BLaER1 (cell line): ENCODE data around the gene PTPRN.
A peak's percentile ranks its signal among the peaks of the same experiment; 100 is the strongest.

Source experiments
- H3K27ac ChIP-seq: shearing (Covaris generic); formaldehyde crosslinking; 2 replicates; pipeline ENCODE4 v1.8.1; 2022
- H3K27me3 ChIP-seq: shearing (Covaris generic); formaldehyde crosslinking; 2 replicates; pipeline ENCODE4 v1.8.1; 2022
- H3K36me3 ChIP-seq: shearing (Covaris generic); formaldehyde crosslinking; 2 replicates; pipeline ENCODE4 v1.8.1; 2022
- H3K4me1 ChIP-seq: shearing (Covaris generic); formaldehyde crosslinking; 2 replicates; pipeline ENCODE4 v1.8.1; 2022
- H3K4me2 ChIP-seq: shearing (Covaris generic); formaldehyde crosslinking; 2 replicates; pipeline ENCODE4 v1.8.1; 2022
- H3K4me3 ChIP-seq: shearing (Covaris generic); formaldehyde crosslinking; 2 replicates; pipeline ENCODE4 v1.8.1; 2022
- H3K9ac ChIP-seq: shearing (Covaris generic); formaldehyde crosslinking; 2 replicates; pipeline ENCODE4 v1.8.1; 2022
- H3K9me3 ChIP-seq: shearing (Covaris generic); formaldehyde crosslinking; 2 replicates; pipeline ENCODE4 v1.8.1; 2022
- H4K20me1 ChIP-seq: shearing (Covaris generic); formaldehyde crosslinking; 2 replicates; pipeline ENCODE4 v1.8.1; 2022
- Cebpa-rat ChIP-seq: shearing (Covaris generic); IDR thresholded peaks from 2 replicates; pipeline ENCODE4 v1.8.1; 2022

The PTPRN gene

DNA sequence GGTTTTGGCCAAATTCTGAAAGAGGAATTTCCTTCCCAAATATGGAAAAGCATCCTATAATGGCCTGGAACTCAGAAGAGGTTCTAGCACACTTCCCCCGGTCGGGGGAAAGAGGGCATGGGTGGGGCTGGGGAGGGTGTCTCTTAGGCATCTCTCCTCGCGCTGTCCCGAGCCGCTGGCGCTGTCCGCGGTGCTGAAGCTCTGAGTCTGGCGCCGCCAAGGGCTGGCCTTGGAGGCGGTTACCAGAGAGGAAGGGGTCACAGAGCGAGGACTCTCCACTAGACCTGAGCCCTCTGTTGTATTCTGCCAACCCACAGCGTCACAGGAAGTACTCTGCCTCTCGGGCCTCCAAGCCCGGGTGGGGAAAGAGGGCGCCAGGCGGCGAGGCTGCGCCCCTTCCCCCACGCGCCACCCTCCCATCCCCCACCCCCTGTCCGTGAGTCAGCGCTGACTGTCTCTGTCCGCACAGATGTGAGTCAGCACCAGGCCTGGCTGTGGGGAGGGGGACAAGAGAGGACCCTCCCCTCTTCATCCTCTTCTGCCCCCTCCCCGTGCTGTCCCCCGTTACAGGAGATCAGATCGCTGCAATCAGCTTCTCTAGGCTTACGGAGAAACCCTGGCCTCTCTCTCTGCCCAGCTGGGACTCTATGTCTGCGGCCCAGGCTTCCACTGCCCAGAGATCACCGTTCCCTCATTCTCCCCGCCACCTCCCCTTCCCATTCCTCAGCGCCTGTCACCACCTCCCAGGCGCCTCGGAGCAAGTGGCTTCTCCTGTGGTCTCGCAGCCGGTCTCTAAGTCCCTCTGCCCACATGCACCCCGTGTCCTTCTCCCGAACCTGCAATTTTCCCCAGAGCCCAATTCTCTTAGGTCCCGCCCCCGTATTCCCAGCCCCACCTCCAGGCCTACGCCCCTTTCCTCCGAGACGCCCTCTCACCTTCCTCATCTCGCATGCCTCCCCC, 779 bp downstream of the PTPRN start:
- Histone ChIP-seq H3K27ac (no peak overlapping the region), H3K4me1 (no peaks in the 10 kb centered on the region), H3K4me2 (no peak overlapping the region), H3K27me3 (peaks cover 44% of the 10 kb centered on the region), H3K9ac (no peak overlapping the region), H3K36me3 (no peaks in the 10 kb centered on the region), H3K4me3 (no peak overlapping the region), H4K20me1 (peaks cover 18% of the 10 kb centered on the region; the same call in 1 of the 2 replicates), H3K9me3 (0 out of 2 replicates have a peak, but pooled peaks cover 5% of the 10 kb centered on the region)
- TF ChIP-seq Cebpa-rat: no peak

DNA sequence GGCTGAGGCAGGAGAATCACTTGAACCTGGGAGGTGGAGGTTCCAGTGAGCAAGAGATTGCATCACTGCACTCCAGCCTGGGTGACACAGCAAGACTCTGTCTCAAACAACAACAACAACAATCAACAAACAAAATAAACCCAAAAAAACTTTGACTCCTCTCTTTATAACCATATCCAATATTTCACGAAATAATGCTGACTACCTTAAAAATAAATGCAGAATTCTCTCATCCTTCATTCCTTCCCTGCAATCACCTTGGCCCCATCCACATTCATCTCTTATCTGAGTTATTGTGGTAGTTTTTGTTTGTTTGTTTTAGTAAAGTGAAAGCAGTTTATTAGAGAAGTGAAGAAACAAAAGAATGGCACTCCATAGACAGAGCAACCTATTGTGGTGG, 3.2 kb downstream of the PTPRN start:
- H3K27me3 ChIP-seq: peaks cover 68% of the 10 kb centered on the region
- H4K20me1 ChIP-seq: peaks cover 18% of the 10 kb centered on the region; the same call in 1 of the 2 replicates
- no peaks in the 10 kb centered on the region for H3K4me1 ChIP-seq
- no peaks in the 10 kb centered on the region for H3K36me3 ChIP-seq
- H3K27ac ChIP-seq: no peak overlapping the region
- H3K9ac ChIP-seq: no peak overlapping the region
- no peak for TF ChIP-seq Cebpa-rat
- H3K4me3 ChIP-seq: no peak overlapping the region
- no peak overlapping the region for H3K4me2 ChIP-seq
- 0 out of 2 replicates have a peak, but pooled peaks cover 5% of the 10 kb centered on the region for H3K9me3 ChIP-seq

DNA sequence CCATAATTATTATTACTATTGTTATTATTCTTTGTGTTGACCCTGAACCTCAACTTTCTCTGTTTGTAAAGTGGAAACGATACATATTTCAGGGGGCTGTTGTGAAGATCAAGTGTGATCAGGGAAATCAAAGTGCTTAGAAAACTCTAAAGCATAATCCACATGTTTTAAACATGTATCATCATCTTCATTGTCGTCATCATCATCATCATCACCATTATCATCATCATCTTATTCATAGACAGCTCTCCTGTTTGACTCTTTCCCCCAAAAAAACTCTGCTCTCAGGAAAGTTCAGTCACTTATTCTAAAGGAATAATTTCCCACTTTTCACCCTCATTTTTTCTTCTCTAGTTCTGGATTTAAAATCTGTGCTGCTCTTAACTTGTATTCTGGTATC, 5.0 kb downstream of the PTPRN start:
- H3K27me3 ChIP-seq: peaks cover 73% of the 10 kb centered on the region
- H3K4me3 ChIP-seq: no peak overlapping the region
- peaks cover under 1% of the 10 kb centered on the region; the same call in 1 of the 2 replicates for H3K4me1 ChIP-seq

DNA sequence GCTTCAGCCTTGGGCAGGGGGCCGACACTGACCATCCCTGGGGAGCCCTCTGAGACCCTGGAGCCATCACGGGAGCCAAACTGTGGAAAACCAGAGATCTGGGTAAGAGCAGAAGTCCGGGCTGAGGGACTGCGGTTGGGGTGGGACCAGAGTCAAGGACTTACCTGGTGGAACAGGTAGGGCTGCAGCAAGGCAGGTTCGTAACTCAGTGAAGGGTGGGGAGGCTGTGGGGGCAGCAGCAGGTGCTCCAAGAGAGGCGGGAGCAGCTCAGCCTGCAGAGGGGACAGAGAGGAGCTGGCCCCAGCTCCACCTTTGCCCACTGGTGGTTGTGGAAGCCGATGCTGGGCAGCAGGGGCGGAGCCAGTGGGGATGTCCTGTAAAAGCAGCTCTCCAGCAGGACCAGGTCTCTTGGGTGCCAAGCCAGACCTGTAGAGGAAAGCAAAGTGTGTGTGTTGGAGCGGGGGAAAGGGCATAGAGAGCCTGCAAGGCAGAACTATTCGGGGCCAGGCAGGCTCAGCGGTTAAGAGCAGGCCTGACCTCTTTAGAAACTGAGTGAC, 6.7 kb downstream of the PTPRN start:
- Histone ChIP-seq H4K20me1 (peaks cover 6% of the 10 kb centered on the region; the same call in 1 of the 2 replicates), H3K4me3 (no peak overlapping the region), H3K27me3 (peaks cover 66% of the 10 kb centered on the region), H3K9me3 (no peaks in the 10 kb centered on the region), H3K27ac (no peak overlapping the region), H3K9ac (no peak overlapping the region), H3K4me1 (peaks cover 5% of the 10 kb centered on the region; the same call in 1 of the 2 replicates), H3K36me3 (no peaks in the 10 kb centered on the region), H3K4me2 (no peak overlapping the region)
- TF ChIP-seq Cebpa-rat: no peak

More for the DNA sequence above, 5.0 kb downstream of the PTPRN start:
- Histone ChIP-seq H3K9me3 (0 out of 2 replicates have a peak, but pooled peaks cover 2% of the 10 kb centered on the region), H3K4me2 (no peak overlapping the region), H3K27ac (no peak overlapping the region), H4K20me1 (peaks cover 12% of the 10 kb centered on the region; the same call in 1 of the 2 replicates), H3K36me3 (no peaks in the 10 kb centered on the region), H3K9ac (no peak overlapping the region)
- TF ChIP-seq Cebpa-rat: no peak

DNA sequence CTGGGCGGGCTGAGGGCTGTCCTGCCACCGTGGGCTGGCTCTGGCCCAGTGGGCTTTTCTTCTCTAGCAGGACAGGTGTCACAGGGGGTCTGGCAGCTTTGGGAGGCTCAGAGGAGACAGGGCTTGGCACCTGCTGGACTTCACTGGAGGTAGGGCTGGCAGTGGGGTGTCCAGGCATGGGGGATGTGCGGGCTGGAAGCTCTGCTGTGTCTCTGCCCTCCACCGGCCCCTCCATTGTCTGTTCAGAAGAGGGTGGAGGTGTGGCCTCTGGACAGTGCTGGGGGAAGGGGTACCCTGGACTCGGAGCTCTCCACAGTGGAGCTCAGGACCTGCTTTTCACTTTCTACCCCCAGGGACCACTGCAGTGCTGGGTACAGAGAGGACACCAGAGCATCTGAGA, 9.2 kb downstream of the PTPRN start:
- Histone ChIP-seq H3K9ac (no peak overlapping the region), H3K27ac (no peak overlapping the region), H3K4me2 (no peak overlapping the region), H3K27me3 (peaks cover 60% of the 10 kb centered on the region), H3K9me3 (no peaks in the 10 kb centered on the region), H3K36me3 (no peaks in the 10 kb centered on the region), H3K4me1 (peaks cover 8% of the 10 kb centered on the region), H4K20me1 (no peaks in the 10 kb centered on the region; the same call in 1 of the 2 replicates), H3K4me3 (no peak overlapping the region)
- TF ChIP-seq Cebpa-rat: no peak

DNA sequence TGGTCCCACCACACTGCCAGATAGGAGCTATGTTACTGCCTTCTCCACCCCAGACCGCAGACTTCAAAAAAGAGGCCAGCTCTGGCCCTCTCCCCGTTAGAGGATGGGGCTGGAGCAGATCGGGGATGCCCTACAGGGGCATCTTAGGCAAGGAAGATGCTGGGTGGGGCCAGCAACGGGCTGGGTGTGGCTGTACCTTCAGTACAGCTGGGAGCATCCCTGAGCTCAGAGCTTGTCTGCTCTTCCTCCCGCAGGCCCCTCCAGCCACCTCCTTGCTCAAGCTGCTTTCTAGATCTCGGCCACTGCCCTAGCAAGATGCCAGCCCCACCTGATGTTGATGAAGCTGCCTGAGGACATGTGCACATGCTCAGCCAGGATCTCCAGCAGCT, 9.8 kb downstream of the PTPRN start:
- TF ChIP-seq Cebpa-rat: no peak
- H3K27me3 ChIP-seq: peaks cover 56% of the 10 kb centered on the region
- no peak overlapping the region for H3K4me3 ChIP-seq
- H3K27ac ChIP-seq: no peak overlapping the region
- H3K4me1 ChIP-seq: peaks cover 11% of the 10 kb centered on the region
- H3K9ac ChIP-seq: peak overlapping the region; percentile 6; the same call in 1 of the 2 replicates
- no peaks in the 10 kb centered on the region for H3K36me3 ChIP-seq
- H3K9me3 ChIP-seq: no peaks in the 10 kb centered on the region
- peak overlapping the region; percentile 56 for H3K4me2 ChIP-seq
- H4K20me1 ChIP-seq: no peaks in the 10 kb centered on the region; the same call in 1 of the 2 replicates

DNA sequence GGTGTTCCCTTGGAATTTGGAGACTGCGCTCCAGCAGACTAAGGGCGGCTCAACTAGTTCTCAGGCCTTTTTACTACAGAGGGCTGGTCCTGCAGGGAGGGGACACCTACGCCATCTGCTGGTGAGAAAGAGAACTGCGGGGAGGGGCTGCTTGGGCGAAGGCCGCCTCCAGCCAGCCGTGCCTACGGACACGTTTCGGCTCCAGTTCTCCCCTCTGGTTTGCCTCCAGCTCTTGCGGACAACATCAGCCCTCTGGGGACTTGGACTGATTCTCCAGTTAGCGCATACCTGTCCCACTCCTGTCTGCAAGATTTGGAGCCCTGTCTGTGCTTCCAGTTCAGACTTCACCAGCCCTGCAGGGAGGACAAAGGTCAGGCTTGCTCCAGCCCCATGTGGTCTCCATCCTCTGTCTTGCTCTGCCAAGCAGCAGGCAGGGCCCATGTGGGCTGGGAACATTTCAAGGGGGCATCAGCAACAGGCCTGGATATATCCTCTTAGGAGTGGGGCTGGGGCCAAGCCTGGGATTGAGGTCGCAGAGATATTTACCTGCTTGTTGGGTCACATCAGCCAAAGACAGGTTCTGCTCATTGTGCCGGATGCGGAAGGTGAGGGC, 10.3 kb downstream of the PTPRN start:
- H3K4me3 ChIP-seq: no peak overlapping the region
- H3K9me3 ChIP-seq: no peaks in the 10 kb centered on the region
- H3K36me3 ChIP-seq: no peaks in the 10 kb centered on the region
- peak overlapping the region; percentile 6; the same call in 1 of the 2 replicates for H3K9ac ChIP-seq
- no peak for TF ChIP-seq Cebpa-rat
- no peak overlapping the region for H3K27ac ChIP-seq
- no peaks in the 10 kb centered on the region; the same call in 1 of the 2 replicates for H4K20me1 ChIP-seq
- H3K27me3 ChIP-seq: peaks cover 51% of the 10 kb centered on the region
- H3K4me1 ChIP-seq: peaks cover 16% of the 10 kb centered on the region
- peak overlapping the region; percentile 56 for H3K4me2 ChIP-seq

DNA sequence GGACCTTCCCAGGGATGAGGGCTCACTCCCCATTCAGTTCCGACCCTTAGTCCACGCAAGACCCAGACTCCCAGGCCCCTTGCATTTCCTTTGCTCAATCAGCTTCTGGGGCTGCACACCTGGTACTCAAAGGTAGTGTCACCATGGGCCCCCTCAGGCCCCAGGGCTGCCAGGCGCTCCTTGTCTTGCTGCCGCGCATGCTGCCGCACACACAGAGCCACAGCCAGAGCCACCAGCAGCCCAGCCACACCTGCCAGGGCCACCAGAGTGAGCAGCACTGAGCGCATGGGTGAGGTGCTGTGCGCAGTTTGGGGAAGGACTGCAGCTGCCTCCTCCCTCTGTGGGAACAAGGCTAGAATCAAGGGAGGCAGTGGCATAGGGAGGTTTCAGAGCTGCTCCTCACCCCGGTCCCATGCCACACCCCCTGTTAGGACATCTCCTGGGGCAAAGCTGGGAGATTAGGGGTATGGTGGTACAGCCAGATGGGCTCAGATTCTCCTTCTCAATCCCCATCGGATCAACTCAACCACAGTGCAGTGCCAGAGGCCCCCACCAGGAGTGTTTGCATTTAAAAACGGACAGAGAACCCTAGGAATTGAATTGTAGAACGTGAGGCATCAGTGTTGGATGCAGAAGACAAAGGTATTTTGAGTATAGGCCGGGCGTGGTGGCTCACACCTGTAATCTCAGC, 11.3 kb downstream of the PTPRN start:
- H3K4me1 ChIP-seq: peaks cover 19% of the 10 kb centered on the region
- no peaks in the 10 kb centered on the region for H3K36me3 ChIP-seq
- no peaks in the 10 kb centered on the region for H3K9me3 ChIP-seq
- H3K9ac ChIP-seq: no peak overlapping the region
- H3K27ac ChIP-seq: no peak overlapping the region
- TF ChIP-seq Cebpa-rat: no peak
- H3K4me2 ChIP-seq: no peak overlapping the region
- peaks cover 42% of the 10 kb centered on the region for H3K27me3 ChIP-seq
- H3K4me3 ChIP-seq: no peak overlapping the region
- H4K20me1 ChIP-seq: no peaks in the 10 kb centered on the region; the same call in 1 of the 2 replicates

DNA sequence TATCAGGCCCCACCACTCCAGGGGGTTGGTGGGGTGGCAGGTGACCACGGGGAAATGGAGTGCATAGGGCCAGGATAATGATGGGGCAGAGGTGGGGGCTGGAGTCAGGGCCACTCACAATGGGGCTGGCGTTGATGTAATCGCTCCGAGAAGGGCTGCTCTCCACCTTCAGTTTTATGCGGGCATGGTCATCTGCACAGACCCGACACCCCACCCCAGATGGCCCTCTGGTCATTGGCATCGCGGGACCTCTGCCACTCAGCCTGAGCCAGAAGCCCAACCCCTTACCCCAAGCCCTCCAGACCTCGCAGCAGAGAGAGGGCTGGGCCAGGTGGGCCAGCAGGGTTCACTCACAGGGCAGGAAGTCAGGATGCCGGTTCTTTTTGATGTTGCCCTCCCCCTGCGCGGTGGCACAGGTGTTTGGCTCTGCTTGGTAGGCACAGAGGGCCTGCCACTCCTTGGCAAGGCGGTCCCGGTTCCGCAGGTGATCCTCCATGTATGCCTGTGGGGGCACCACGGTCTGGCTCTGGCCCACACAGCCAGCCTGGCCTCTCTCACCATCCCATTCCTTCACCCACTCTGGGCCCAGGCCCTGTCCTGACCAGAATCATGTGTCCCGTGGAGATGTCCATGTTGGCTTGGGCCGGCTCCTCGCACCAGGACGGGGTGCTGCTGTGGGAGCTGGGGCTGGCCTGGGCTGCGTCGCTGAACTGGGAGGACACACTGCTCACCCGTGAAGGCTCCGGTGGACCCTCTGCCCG, 12.4 kb downstream of the PTPRN start:
- H3K27me3 ChIP-seq: peaks cover 31% of the 10 kb centered on the region
- H3K9me3 ChIP-seq: no peaks in the 10 kb centered on the region
- no peak overlapping the region for H3K27ac ChIP-seq
- no peak for TF ChIP-seq Cebpa-rat
- H4K20me1 ChIP-seq: no peaks in the 10 kb centered on the region; the same call in 1 of the 2 replicates
- peaks cover 19% of the 10 kb centered on the region for H3K4me1 ChIP-seq
- H3K4me2 ChIP-seq: no peak overlapping the region
- no peak overlapping the region for H3K4me3 ChIP-seq
- no peaks in the 10 kb centered on the region for H3K36me3 ChIP-seq
- H3K9ac ChIP-seq: no peak overlapping the region
